ENCODE data around the gene FERMT2.

- TF ChIP-seq, protein P1, sequence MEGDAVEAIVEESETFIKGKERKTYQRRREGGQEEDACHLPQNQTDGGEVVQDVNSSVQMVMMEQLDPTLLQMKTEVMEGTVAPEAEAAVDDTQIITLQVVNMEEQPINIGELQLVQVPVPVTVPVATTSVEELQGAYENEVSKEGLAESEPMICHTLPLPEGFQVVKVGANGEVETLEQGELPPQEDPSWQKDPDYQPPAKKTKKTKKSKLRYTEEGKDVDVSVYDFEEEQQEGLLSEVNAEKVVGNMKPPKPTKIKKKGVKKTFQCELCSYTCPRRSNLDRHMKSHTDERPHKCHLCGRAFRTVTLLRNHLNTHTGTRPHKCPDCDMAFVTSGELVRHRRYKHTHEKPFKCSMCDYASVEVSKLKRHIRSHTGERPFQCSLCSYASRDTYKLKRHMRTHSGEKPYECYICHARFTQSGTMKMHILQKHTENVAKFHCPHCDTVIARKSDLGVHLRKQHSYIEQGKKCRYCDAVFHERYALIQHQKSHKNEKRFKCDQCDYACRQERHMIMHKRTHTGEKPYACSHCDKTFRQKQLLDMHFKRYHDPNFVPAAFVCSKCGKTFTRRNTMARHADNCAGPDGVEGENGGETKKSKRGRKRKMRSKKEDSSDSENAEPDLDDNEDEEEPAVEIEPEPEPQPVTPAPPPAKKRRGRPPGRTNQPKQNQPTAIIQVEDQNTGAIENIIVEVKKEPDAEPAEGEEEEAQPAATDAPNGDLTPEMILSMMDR (IDR thresholded peaks at IDR 0.05) = no peak
- TF ChIP-seq POLR2A (IDR thresholded peaks at IDR 0.05) = no peak
Measured at GRCh38 chr14:52848626-52849025, 102.2 kb downstream of the FERMT2 start.
